WTC11 (cell line): ENCODE measurements around the gene TBC1D21.

ENCODE experiments used
- CREB1 ChIP-seq: sonication (generic); formaldehyde crosslinking; IDR thresholded peaks from 2 replicates; pipeline ENCODE4 v1.8.0; 2023; ENCODE audit warnings: mild to moderate bottlenecking, missing genetic modification reagents
- CREM ChIP-seq: sonication (generic); formaldehyde crosslinking; IDR thresholded peaks from 2 replicates; pipeline ENCODE4 v1.8.1; 2022; ENCODE audit warnings: mild to moderate bottlenecking, missing genetic modification reagents, moderate library complexity
- CTCF ChIP-seq: fragments of 200-600 bp; IDR thresholded peaks from 2 replicates; pipeline ENCODE4 v1.8.0; 2022; ENCODE audit warnings: antibody characterized with exemption
- E2F1 ChIP-seq: sonication (generic); formaldehyde crosslinking; IDR thresholded peaks from 2 replicates; pipeline ENCODE4 v1.8.0; 2022; ENCODE audit warnings: mild to moderate bottlenecking, missing genetic modification reagents
- FOXP1 ChIP-seq: sonication (generic); formaldehyde crosslinking; IDR thresholded peaks from 2 replicates; pipeline ENCODE4 v1.8.0; 2022; ENCODE audit warnings: missing genetic modification reagents, mild to moderate bottlenecking, moderate library complexity, borderline replicate concordance
- NFYB ChIP-seq: sonication (generic); formaldehyde crosslinking; conservative IDR thresholded peaks from 2 replicates; pipeline ENCODE4 v1.8.0; 2022; ENCODE audit warnings: low read depth, missing genetic modification reagents
- RELA ChIP-seq: sonication (generic); formaldehyde crosslinking; IDR thresholded peaks from 2 replicates; pipeline ENCODE4 v1.8.1; 2022; ENCODE audit warnings: missing genetic modification reagents, mild to moderate bottlenecking, borderline replicate concordance
- SP1 ChIP-seq: sonication (generic); formaldehyde crosslinking; conservative IDR thresholded peaks from 2 replicates; pipeline ENCODE4 v1.8.1; 2022; ENCODE audit warnings: missing genetic modification reagents
- ZNF423 ChIP-seq: fragments of 250-450 bp; sonication (Bioruptor Pico); IDR thresholded peaks from 2 replicates; pipeline ENCODE4 v2.1.2; 2022; ENCODE audit warnings: mild to moderate bottlenecking, moderate library complexity

- no peak for TF ChIP-seq E2F1 (CRISPR knock-in tag)
- TF ChIP-seq CTCF: no peak
- TF ChIP-seq NFYB (CRISPR knock-in tag): no peak
- TF ChIP-seq FOXP1 (CRISPR knock-in tag): no peak
- TF ChIP-seq SP1 (CRISPR knock-in tag): no peak
- no peak for TF ChIP-seq CREM
- TF ChIP-seq RELA (CRISPR knock-in tag): no peak
- TF ChIP-seq ZNF423: no peak
- no peak for TF ChIP-seq CREB1 (CRISPR knock-in tag)
Measured at GRCh38 chr15:73915082-73915481, 41.7 kb downstream of the TBC1D21 start.
